Measurements from ENCODE around the gene MLIP. TPM values are rescaled to one million over a fixed set of nuclear protein-coding genes. Genes with fewer than 3 reads are reported as not detected.

MLIP gene
- total and polyA plus RNA-seq, 2 of the 8 experiments (the other 6 are each of a cell fraction or from before 2014, with no cell fraction given): not detected

DNA sequence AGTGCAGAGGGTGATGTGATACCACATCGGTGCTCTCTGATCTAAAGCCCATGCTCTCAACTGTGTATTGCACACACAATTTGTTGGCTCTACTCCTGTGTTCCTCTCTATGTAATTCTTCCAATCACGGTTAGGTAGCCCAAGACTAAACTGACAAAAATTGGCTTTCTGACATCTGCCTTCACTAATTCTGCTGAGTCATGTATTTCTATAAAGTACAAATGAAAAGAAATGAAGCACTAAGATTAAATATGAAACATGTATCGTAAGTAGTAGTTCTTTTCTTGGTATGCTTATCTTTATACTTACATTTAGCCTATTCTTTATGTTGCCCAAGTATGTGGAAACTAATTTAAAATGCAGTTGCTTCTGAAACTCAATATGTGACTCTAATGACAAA is 7.7 kb upstream of the MLIP start:
- H2AK5ac ChIP-seq (ENCODE audit: low read depth, low read length): no peak overlapping the region
- H3K79me2 ChIP-seq (ENCODE audit: control insufficient read depth in 1 of 2, insufficient read depth in 2 of 2, low read length in 2 of 2): no peaks in the 10 kb centered on the region
- H3K79me1 ChIP-seq (ENCODE audit: low read depth, low read length): no peaks in the 10 kb centered on the region
- H3K4ac ChIP-seq (replicated peaks; ENCODE audit: insufficient read length, low read depth, low read length): no peak overlapping the region
- H3K36me3 ChIP-seq (ENCODE audit: control insufficient read depth in 2 of 4, insufficient read depth in 4 of 4, low read length in 3 of 4): no peaks in the 10 kb centered on the region
- no peak overlapping the region for H4K8ac ChIP-seq (ENCODE audit: extremely low read depth, insufficient read depth, low read length)
- no peak overlapping the region for H3K18ac ChIP-seq (ENCODE audit: extremely low read depth, low read length)
- DNase-seq (ENCODE audit: low read depth in 1 of 2, low spot score in 2 of 2) (no peak), FAIRE-seq (no peak)
- no peaks in the 10 kb centered on the region for H3K27me3 ChIP-seq (replicated peaks in 1 of 4; ENCODE audit: control insufficient read depth in 3 of 4, extremely low read depth in 1 of 4, insufficient read depth in 3 of 4, low read length in 3 of 4)
- no peak overlapping the region for H3K9ac ChIP-seq (replicated peaks in 1 of 4; ENCODE audit: extremely low read depth in 1 of 4, low read depth in 3 of 4, low read length in 3 of 4)
- H4K91ac ChIP-seq (replicated peaks; ENCODE audit: insufficient read length, low read length): no peak overlapping the region
- POLR2A ChIA-PET (ENCODE audit: partially characterized antibody): no interaction called here
- no peak overlapping the region for H2BK12ac ChIP-seq (ENCODE audit: low read depth, low read length)
- H4K20me1 ChIP-seq (replicated peaks in 1 of 2; ENCODE audit: control insufficient read depth in 1 of 2, insufficient read depth in 2 of 2, low read length in 2 of 2): no peaks in the 10 kb centered on the region
- WGBS, 2 experiments (ENCODE audit: extremely low coverage in 1 of 2, insufficient coverage in 1 of 2, insufficient read length in 1 of 2, insufficient replicate concordance in 2 of 2, low coverage in 1 of 2, low lambda C conversion rate in 2 of 2, missing lambda C conversion rate in 1 of 2): 92% methylated on average over 3 of the region's 3 CpGs; no CpG with 5 or more reads in 1 of the 2 experiments
- H2BK20ac ChIP-seq (ENCODE audit: low read length): no peak overlapping the region
- H2BK120ac ChIP-seq (replicated peaks; ENCODE audit: low read depth, low read length): no peak overlapping the region
- no peak overlapping the region for H2BK15ac ChIP-seq (ENCODE audit: low read length)
- H3K27ac ChIP-seq (ENCODE audit: low read depth, low read length): no peak overlapping the region
- H2BK5ac ChIP-seq (ENCODE audit: low read depth, low read length): no peak overlapping the region
- H2AFZ ChIP-seq (ENCODE audit: low read length): no peak overlapping the region
- no peak overlapping the region for H3K4me3 ChIP-seq (ENCODE audit: extremely low read depth in 1 of 4, insufficient read depth in 2 of 4, low read depth in 3 of 4, low read length in 4 of 4)
- no peaks in the 10 kb centered on the region; the same call in 1 of the 2 replicates for H3K23me2 ChIP-seq (ENCODE audit: low read depth, low read length)
- H3K9me3 ChIP-seq (ENCODE audit: insufficient read depth in 2 of 2, low read depth in 1 of 2, low read length in 1 of 2): no peaks in the 10 kb centered on the region
- H3K14ac ChIP-seq (ENCODE audit: insufficient read length): no peak overlapping the region
- no peak overlapping the region for H3K56ac ChIP-seq (replicated peaks; ENCODE audit: insufficient read length, low read depth, low read length)
- CTCF ChIA-PET (ENCODE audit: partially characterized antibody): interaction anchor here (0.6 kb wide), 1 partner anchor 544 kb away, joined by 4 read pairs; no protein-coding TSS in a partner anchor
- TF ChIP-seq POU5F1 (IDR thresholded peaks at IDR 0.05; ENCODE audit: low read depth, low read length) (no peak), BACH1 (IDR thresholded peaks at IDR 0.05; ENCODE audit: low read length) (peak; percentile 74; the same call in 1 of the 2 replicates), MAFK (IDR thresholded peaks at IDR 0.05; ENCODE audit: low read depth, low read length) (peak; percentile 93)
- H3K23ac ChIP-seq (ENCODE audit: insufficient read length): no peak overlapping the region
- no peak overlapping the region for H3K4me2 ChIP-seq (ENCODE audit: insufficient read depth in 1 of 2, low read depth in 2 of 2, low read length in 2 of 2)
- H3K4me1 ChIP-seq (replicated peaks in 1 of 4; ENCODE audit: control insufficient read depth in 3 of 4, insufficient read depth in 4 of 4, low read length in 3 of 4): no peaks in the 10 kb centered on the region; a peak in 1 of 7 replicates
- no peak overlapping the region for H4K5ac ChIP-seq (ENCODE audit: insufficient read length, low read depth, low read length)
